GM19438 (cell line): ENCODE data around the gene SSMEM1.
"Not testable (repeated sequence)": the region's sequence is repeated elsewhere in the genome, so short reads cannot be mapped to it uniquely, and the experiment has no call there.

ENCODE experiments used
- ATAC-seq: cut with Tn5 transposase; IDR thresholded peaks from one replicate; pipeline ENCODE4 v1.9.1; 2021; ENCODE audit warnings: low read depth; ENCODE audit not compliant: unreplicated experiment

The SSMEM1 gene

GRCh38 chr7:130210181-130210935 is 2.7 kb downstream of the SSMEM1 start:
- no peak for ATAC-seq

DNA sequence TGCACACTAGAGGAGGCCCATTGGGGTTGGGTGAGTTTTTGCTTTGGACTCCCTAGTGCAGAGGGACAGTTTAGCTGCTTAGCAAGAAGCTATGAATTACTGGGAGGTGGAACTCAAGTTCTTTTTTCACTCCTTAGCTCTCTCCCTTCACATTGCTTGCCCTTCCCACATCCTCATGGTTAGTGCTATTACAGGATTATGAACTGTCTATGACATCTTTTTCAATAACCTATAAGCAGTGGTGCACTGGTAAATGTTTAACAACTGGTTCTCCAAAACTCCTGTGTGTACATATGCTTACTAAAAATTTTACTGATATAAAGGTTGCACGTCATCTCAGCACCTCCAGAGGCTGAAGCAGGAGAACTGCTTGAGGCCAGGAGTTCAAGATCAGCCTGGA is 6.2 kb downstream of the SSMEM1 start:
- ATAC-seq, result no peak

DNA sequence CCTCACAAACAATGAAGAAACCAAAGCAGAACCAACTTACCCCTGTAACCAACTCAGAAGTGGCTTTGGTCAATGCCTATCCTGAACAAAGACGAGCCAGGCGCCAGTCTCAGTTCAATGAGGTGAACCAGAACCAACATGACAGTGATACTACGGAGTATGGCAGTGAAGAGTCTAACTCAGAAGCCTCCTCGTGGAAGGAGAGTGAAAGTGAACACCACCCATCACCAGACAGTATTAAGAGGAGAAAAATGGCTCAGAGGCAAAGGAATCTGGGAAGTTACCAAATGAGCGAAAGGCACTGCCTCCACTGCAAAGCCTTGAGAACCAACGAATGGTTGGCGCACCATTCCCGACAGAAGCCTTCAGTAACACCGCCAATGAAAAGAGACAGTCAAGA is 8.4 kb downstream of the SSMEM1 start:
- ATAC-seq, result no peak

GRCh38 chr7:130216750-130217149 is 9.1 kb downstream of the SSMEM1 start:
- no peak for ATAC-seq

- ATAC-seq, result no peak
Measured at GRCh38 chr7:130218806-130219620, 11.4 kb downstream of the SSMEM1 start.

DNA sequence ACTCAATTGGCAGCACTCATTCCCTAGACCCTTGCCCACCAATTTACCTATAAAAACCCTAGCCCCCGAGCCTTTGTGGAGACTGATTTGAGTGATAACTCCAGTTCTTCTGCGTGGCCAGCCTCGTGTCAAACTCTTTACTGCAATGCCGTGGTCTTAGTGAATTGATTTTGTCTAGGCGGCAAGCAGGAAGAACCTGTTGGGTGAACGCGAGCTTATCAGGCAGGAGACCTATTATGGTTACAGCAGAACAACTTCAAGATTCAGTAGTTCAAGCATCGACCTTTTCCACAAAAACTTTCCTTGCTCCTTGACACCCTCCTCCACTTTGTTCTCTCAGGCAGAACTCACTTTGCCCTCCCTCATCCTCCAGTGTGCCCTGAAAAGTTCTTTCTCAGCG is 12.2 kb downstream of the SSMEM1 start:
- ATAC-seq, result no peak

- ATAC-seq, result no peak
Measured at GRCh38 chr7:130221746-130222145, 14.1 kb downstream of the SSMEM1 start.

DNA sequence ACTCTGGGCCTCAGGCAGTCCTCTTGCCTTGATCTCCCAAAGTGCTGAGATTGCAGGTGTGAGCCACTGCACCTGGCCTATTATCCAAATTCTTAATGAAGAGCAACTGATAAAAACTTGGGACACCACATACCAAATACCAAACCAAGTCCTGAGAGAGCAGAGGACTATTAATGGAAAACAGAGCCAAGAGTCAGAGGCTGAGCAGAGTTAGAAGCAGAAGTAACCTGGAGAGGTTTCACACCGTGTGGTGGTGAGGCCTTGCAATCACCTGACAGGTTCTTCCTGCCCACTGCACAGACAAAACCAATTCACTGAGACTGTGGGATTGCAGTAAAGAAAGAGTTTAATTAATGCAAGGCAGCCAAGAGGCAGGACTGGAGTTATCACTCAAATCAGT is 16.0 kb downstream of the SSMEM1 start:
- no peak for ATAC-seq

GRCh38 chr7:130224210-130224609 is 16.6 kb downstream of the SSMEM1 start:
- no peak for ATAC-seq

DNA sequence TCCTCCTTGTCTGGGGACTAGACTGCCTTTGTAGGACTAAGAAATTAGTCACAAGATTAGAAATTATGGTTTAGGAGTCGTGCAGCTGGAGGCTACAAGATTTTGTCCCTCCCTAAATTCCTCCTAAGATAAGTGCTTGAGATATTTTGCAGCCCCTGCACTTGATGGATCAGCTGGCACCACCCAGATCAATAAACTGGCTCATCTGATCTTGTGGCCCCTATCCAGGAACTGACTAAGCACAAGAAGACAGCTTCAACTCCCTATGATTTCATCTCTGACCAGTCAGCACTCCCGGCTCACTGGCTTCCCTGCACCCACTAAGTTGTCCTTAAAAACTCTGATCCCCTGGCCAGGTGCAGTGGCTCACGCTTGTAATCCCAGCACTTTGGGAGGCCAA is 17.3 kb downstream of the SSMEM1 start:
- not testable (repeated sequence) for ATAC-seq

- ATAC-seq, result no peak
Measured at GRCh38 chr7:130226333-130226732, 18.7 kb downstream of the SSMEM1 start.

DNA sequence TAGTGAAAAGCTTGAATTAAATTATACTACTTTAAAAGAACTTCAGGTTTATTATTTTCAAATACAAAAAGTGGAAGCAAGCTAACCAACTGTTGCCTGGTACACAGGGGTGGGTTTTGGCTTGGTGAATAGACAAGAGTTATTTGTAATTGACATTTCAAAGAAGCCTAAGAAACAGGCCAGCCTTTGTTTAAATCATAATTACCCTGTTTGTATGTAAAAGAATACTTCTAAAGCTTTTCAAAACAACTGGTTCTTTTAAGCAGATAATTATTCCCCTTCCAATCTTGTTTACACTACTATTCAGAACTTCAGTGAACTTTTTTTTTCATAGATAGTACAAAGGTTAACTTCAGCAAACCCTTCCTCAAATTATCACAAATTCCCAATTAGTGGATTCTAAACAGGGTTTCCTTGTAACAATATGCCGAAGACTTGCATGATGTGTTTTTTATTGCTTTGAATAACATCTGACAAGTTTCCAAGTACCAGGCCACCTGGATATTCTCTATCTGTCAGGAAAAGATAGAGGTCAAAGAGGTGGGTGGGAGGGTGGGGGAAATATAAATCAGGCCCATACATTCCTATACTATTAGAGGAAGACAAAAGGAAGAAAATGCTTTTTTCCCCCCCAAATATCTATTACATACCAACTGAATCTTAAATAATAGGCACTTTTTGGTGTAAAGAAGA is 20.4 kb downstream of the SSMEM1 start:
- ATAC-seq, result no peak

DNA sequence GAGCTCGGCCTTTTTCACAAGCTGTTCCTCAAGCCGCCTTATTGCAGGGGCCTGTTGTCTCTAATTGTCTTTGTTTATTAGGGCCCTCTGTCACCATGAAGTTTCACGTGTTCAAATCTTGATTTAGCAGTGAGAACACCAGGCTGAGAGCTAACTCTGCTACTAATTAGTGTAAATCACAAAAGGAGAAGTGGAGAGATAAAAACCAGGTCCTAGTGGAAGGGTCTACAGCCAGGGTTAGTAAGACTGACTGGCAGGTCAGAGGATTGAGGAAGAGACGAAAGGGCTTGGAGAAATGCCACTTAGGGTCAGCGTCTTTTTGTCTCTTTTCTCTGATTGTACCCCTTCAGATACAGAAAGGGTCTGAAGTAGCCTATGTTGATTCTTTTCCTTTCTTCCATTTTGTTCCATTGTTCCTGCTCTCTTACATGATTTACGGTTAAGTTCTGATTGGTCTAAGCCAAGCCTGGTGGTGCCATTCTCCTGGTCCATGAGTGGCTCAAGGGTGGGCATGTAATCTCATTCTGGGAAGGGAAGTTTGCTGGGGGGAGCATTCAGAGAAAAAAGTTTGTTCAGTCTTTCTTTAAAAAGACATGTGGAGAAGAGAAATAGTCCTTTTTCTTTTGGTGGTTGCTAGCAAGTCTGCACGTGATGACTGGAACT is 21.3 kb downstream of the SSMEM1 start:
- ATAC-seq, result no peak

- ATAC-seq, result not testable (repeated sequence)
Measured at GRCh38 chr7:130229981-130230380, 22.3 kb downstream of the SSMEM1 start.

DNA sequence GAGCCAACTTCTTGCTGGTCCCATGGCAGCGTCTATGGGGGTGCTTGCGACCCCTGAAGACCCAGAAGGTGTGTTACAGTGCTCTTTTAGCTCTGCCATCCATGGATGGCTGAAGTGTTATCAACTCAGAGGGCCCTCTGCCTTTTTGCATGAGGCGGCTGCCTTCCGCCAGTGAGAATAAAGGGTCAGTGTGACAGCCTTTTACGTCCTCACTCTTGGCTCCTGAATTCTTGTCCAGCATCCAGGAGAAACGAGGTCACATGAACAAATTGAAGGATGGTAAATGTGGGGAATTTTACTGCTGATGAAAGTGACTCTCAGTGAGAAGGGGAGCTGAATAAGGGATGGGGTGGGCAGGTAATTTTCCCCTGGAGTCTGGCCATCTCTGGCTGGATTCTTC is 24.1 kb downstream of the SSMEM1 start:
- ATAC-seq, result no peak

- ATAC-seq, result no peak
Measured at GRCh38 chr7:130232209-130232608, 24.5 kb downstream of the SSMEM1 start.

DNA sequence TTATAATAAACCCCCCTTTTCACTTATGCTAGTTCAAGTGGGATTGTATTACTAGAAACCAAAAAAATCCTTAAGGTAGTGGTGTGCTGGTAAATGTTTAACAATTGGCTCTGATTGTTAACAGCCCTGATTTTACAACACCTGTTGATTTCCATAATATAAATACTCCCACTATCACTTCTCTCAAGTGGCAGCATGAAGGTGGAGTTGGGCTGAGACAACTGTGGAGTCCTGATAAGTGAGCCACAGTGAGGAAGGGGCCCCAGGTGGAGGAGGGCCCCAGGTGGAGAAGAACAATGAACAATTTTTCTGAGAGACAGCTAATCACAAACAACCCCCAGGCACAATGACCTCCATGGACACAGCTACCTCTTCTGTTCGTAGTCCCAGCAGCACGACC is 26.4 kb downstream of the SSMEM1 start:
- ATAC-seq, result no peak

DNA sequence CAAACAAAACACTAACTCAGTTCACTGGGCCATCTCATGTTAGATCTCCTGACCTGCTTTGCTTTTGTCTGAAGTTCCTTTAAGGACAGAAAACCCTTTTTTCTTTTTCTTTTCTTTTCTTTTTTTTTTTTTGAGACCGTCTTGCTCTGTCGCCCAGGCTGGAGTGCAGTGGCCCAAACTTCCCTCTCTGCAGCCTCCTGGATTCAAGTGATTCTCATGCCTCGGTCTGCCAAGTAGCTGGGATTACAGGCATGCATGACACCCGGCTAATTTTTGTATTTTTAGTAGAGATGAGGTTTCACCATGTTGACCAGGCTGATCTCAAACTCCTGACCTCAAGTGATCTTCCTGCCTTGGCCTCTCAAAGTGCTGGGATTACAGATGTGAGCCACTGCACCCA is 28.7 kb downstream of the SSMEM1 start:
- ATAC-seq, result not testable (repeated sequence)

DNA sequence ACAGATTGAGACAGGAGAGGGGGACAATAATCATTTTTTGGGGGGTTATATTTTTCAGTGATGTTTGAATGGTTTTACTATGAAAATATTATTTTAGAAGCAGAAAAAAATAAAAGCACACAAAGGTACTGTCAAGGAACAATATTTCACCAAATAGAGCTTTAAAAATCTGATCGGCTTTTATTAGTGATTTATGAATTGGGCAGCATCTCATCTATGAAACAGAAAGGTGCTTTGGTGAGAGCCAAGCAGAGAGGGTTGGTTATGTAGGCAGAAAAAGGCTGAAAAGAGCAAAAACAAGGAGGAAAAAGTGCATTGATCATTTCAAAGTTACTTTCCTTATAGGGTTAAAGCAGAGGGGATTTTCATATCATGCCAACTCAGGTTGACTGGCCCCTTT is 32.6 kb downstream of the SSMEM1 start:
- no peak for ATAC-seq

GRCh38 chr7:130242198-130243014 is 34.7 kb downstream of the SSMEM1 start:
- ATAC-seq, result no peak
